A673 (cell line): ENCODE measurements around the gene PCSK7. TPM values are rescaled to one million over a fixed set of nuclear protein-coding genes. Genes with fewer than 3 reads are reported as not detected.

Experiments used
- BruUV-seq: library from RNA; stranded (reverse); fragments of 400-500 nt; replicated peaks from 2 replicates; lab custom pipeline; 2021; lab: Mats Ljungman, UMichigan
- CTCF ChIA-PET: fragments of 300-600 bp; sonication (Branson Sonifier 250); formaldehyde crosslinking; loops from one replicate; lab custom pipeline; 2022; ENCODE audit warnings: antibody characterized with exemption; lab: Charles Lee
- POLR2A ChIA-PET: fragments of 300-600 bp; sonication (Branson Sonifier 250); formaldehyde crosslinking; loops from one replicate; lab custom pipeline; 2022; ENCODE audit warnings: antibody characterized with exemption; ENCODE audit not compliant: low non-redundant PET; lab: Charles Lee
- DNase-seq: peaks from one replicate; pipeline ENCODE4 v3.0.0-alpha.2; 2015; ENCODE audit warnings: low spot score
- H3K27ac ChIP-seq: fragments of 200-600 bp; sonication (generic); 2 replicates; pipeline ENCODE4 v1.5.1; 2016; ENCODE audit warnings: mixed run types, low read depth, mild to moderate bottlenecking, mixed read lengths, antibody characterized with exemption, low read length; ENCODE audit not compliant: poor library complexity, severe bottlenecking
- H3K27me3 ChIP-seq: fragments of 200-600 bp; sonication (generic); replicated peaks from 2 replicates; pipeline ENCODE4 v1.6.1; 2017; ENCODE audit warnings: mixed run types, low read depth, mild to moderate bottlenecking, mixed read lengths, antibody characterized with exemption, low read length; ENCODE audit not compliant: insufficient read depth, poor library complexity
- H3K36me3 ChIP-seq: fragments of 200-600 bp; sonication (generic); 2 replicates; pipeline ENCODE4 v1.6.1; 2016; ENCODE audit warnings: mixed run types, mild to moderate bottlenecking, mixed read lengths, antibody characterized with exemption, low read length; ENCODE audit not compliant: insufficient read depth, poor library complexity, severe bottlenecking
- H3K4me1 ChIP-seq: fragments of 200-600 bp; sonication (generic); 2 replicates; pipeline ENCODE4 v1.6.1; 2017; ENCODE audit warnings: mixed run types, mild to moderate bottlenecking, mixed read lengths, antibody characterized with exemption, low read length; ENCODE audit not compliant: insufficient read depth, poor library complexity, severe bottlenecking
- H3K4me3 ChIP-seq: fragments of 200-600 bp; sonication (generic); 2 replicates; pipeline ENCODE4 v1.5.1; 2016; ENCODE audit warnings: low read depth, mixed run types, mild to moderate bottlenecking, mixed read lengths, low read length; ENCODE audit not compliant: poor library complexity, severe bottlenecking
- H3K9me3 ChIP-seq: fragments of 200-600 bp; sonication (generic); 2 replicates; pipeline ENCODE4 v1.6.1; 2016; ENCODE audit warnings: mixed run types, low read depth, mild to moderate bottlenecking, mixed read lengths, antibody characterized with exemption, low read length; ENCODE audit not compliant: poor library complexity, severe bottlenecking
- EZH2 ChIP-seq: fragments of 200-600 bp; sonication (generic); IDR thresholded peaks from 2 replicates; pipeline ENCODE4 v1.6.1; 2017; ENCODE audit warnings: borderline replicate concordance, low read depth, mild to moderate bottlenecking, mixed read lengths, antibody characterized with exemption, low read length; ENCODE audit not compliant: poor library complexity, severe bottlenecking
- intact Hi-C: fragments of 100-400 bp; cut with micrococcal nuclease; formaldehyde crosslinking; loops from one replicate; pipeline ENCODE4 v1.10.0; 2022; ENCODE audit not compliant: unreplicated experiment
- total RNA-seq: library from RNA; stranded (reverse); gene quantifications from 2 replicates; pipeline ENCODE4 v1.2.3, GENCODE V29; 2021
- TF ChIP-seq, protein P1 (sequence below): fragments of 300-800, 200-600 bp; sonication (generic); conservative IDR thresholded peaks from 2 replicates; pipeline ENCODE4 v1.5.1; 2017; ENCODE audit warnings: low read depth, mild to moderate bottlenecking, antibody characterized with exemption, low read length, moderate library complexity, mixed read lengths

Gene PCSK7
- total RNA-seq, 1 experiment from 2014 or later, result 49.0 TPM

DNA sequence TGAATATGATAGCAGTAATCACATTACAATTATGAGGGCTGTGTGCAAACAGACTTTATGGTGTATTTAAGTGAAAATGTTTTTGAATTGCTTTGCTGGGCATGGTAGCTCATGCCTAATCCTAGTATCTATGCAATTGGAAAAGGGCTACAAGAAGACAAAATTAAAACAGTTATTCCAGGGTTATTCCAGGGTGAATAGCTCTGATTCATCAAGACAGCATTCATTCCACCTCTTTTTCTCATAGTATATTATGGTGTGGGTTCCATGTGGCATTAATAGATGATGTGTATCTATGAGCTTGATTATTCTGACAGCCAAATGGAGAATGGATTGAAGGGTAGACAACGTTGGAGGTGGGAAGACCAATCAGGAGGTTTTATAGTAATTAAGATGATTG, 65.4 kb downstream of the PCSK7 start:
- no peak for TF ChIP-seq EZH2
- TF ChIP-seq, protein P1, sequence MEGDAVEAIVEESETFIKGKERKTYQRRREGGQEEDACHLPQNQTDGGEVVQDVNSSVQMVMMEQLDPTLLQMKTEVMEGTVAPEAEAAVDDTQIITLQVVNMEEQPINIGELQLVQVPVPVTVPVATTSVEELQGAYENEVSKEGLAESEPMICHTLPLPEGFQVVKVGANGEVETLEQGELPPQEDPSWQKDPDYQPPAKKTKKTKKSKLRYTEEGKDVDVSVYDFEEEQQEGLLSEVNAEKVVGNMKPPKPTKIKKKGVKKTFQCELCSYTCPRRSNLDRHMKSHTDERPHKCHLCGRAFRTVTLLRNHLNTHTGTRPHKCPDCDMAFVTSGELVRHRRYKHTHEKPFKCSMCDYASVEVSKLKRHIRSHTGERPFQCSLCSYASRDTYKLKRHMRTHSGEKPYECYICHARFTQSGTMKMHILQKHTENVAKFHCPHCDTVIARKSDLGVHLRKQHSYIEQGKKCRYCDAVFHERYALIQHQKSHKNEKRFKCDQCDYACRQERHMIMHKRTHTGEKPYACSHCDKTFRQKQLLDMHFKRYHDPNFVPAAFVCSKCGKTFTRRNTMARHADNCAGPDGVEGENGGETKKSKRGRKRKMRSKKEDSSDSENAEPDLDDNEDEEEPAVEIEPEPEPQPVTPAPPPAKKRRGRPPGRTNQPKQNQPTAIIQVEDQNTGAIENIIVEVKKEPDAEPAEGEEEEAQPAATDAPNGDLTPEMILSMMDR, result no peak
- no peak overlapping the region for H3K27ac ChIP-seq
- no peaks in the 10 kb centered on the region for H3K4me1 ChIP-seq
- H3K4me3 ChIP-seq, result no peak overlapping the region
- POLR2A ChIA-PET, result interaction anchor here (1.0 kb wide), 1 partner anchor 373 kb away, joined by 3 read pairs; no protein-coding TSS in a partner anchor
- H3K36me3 ChIP-seq, result peaks cover 96% of the 10 kb centered on the region
- no peaks in the 10 kb centered on the region for H3K27me3 ChIP-seq
- CTCF ChIA-PET, result no interaction called here
- intact Hi-C loops, result no loop called here
- BruUV-seq, result no TSS peak
- no peaks in the 10 kb centered on the region for H3K9me3 ChIP-seq
- no peak for DNase-seq

DNA sequence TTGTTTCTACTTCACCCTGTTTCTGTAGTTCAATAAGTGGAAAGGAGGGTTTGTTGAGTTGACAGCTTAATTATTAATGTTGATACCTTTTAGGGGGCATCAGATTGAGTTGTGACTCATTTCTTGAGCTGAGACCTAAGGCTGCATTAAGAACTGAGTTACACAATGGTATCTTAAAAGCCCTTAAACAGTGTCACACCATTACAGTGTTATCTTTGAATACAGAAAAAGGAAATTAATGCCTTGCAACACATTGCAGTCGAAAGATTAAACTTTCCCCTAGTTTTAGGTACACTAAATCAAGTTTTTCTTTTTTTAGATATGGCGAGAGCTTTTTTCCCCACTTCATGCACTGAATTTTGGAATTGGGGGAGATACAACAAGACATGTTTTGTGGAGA, 71.0 kb downstream of the PCSK7 start:
- no peak for DNase-seq
- no peaks in the 10 kb centered on the region for H3K4me1 ChIP-seq
- intact Hi-C loops, result no loop called here
- no peaks in the 10 kb centered on the region for H3K27me3 ChIP-seq
- TF ChIP-seq, protein P1, result no peak
- TF ChIP-seq EZH2, result no peak
- no peaks in the 10 kb centered on the region for H3K9me3 ChIP-seq
- ChIA-PET CTCF (interaction anchor here (0.6 kb wide), 1 partner anchor 312 kb away, joined by 4 read pairs; no protein-coding TSS in a partner anchor), POLR2A (no interaction called here)
- no peak overlapping the region for H3K4me3 ChIP-seq
- H3K36me3 ChIP-seq, result peaks cover 69% of the 10 kb centered on the region
- BruUV-seq, result no TSS peak
- no peak overlapping the region for H3K27ac ChIP-seq

DNA sequence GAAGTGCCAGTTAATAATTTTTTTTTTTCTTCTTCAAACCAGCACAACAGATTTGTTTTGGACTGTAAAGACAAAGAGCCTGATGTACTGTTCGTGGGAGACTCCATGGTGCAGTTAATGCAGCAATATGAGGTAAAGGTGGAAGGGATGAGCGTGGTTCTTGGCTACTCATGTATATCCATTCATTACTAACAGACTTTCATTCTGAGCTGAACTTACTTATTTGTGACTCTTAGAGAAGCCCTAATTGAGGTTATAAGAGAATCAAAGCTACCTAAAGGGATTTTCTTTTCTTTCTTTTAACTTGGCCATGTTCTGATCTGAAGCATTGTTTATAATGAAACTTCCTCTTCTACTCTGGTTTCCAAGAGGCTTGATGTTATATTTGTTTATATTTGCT, 72.0 kb downstream of the PCSK7 start:
- no TSS peak for BruUV-seq
- peaks cover 71% of the 10 kb centered on the region for H3K36me3 ChIP-seq
- no peak overlapping the region for H3K4me3 ChIP-seq
- TF ChIP-seq, protein P1, result no peak
- no peak for TF ChIP-seq EZH2
- POLR2A ChIA-PET, result no interaction called here
- no peaks in the 10 kb centered on the region for H3K27me3 ChIP-seq
- no peak overlapping the region for H3K27ac ChIP-seq
- intact Hi-C loops, result no loop called here
- H3K4me1 ChIP-seq, result no peaks in the 10 kb centered on the region
- DNase-seq, result no peak
- no peaks in the 10 kb centered on the region for H3K9me3 ChIP-seq
- CTCF ChIA-PET, result no interaction called here
